HG02642 (cell line): ENCODE results near the gene CYTIP.
A peak's percentile ranks its signal among the peaks of the same experiment; 100 is the strongest.

Experiments used
- ATAC-seq: cut with Tn5 transposase; IDR thresholded peaks from one replicate; pipeline ENCODE4 v1.9.1; 2021; ENCODE audit warnings: mild to moderate bottlenecking; ENCODE audit not compliant: unreplicated experiment, poor library complexity

CYTIP gene

DNA sequence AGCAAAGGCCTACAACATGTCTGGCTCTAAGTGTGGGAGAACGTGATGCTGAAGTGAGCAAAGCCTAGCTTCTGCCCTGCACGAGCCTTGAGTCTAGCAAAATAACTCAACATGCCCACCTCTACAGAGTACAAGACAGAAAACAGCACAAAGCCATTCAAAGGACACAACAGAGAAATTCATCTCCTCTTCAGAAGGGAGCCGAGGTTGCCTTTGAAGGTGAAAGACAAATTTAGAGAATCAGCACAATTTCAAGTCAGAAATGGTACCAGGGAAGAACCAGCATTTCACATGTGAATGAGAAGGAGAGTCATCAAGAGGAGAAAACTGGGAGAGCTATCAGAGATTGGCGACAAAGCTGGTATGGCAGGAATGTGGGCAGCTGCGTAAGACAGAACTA is 21.7 kb upstream of the CYTIP start:
- ATAC-seq, result no peak

DNA sequence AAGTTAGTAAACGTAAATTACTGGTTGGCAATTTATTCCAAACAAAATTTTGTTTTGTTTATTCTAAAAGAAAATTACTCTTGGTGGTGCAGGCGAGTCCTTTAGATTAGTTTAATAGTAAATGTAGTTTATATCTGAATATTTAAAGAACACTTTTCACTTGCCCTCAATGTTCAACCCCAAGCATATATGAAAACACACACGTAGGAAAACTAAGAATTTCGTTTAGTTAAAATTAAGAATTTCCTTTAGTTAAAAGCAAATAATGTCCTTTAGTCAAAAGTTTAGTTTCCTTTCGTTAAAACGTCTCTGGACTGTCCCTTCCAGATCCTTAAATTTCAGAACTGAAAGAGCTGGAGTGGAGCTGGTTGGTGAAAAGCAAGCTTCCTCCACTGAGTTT is 19.1 kb upstream of the CYTIP start:
- no peak for ATAC-seq

DNA sequence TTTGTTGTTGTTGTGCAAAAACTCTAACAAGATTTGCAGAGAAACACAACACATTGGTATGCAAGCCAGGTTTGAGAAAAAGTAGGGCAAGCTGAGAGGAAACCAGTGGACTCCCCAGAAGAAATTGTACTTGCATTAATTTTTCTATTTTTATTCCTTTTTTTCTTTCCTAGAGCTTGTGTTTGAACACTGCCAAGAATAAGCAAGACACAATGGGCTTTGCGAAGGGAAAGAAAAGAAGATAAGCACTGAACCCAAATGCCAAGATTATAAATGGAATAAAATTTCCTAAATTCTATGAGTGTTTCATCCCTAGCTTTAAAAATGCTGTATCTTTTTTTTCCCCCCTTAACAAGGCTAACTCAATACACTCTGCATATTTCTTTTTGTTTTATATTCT is 17.0 kb upstream of the CYTIP start:
- ATAC-seq, result no peak

DNA sequence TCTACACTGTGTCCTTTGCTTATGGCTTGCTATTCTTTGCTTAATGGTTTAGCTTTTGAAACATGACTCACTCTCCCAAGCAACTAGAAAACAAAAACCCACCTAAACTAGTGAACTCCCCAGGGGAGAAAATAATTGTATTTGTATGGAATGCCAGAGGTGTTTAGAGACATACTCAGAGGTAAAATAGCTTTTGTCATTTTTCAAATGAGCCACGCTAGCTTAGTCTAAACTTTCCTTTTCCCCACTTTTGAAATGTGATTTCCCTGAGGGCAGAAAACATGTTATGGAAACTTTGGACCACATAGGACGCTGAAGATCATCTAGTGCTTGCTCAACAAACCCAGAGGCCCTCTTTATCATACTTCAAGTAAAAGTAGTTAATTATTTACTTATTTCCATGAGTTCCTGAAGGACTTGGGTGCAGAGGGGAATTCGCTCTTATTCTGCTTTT is 16.5 kb upstream of the CYTIP start:
- ATAC-seq, result no peak

DNA sequence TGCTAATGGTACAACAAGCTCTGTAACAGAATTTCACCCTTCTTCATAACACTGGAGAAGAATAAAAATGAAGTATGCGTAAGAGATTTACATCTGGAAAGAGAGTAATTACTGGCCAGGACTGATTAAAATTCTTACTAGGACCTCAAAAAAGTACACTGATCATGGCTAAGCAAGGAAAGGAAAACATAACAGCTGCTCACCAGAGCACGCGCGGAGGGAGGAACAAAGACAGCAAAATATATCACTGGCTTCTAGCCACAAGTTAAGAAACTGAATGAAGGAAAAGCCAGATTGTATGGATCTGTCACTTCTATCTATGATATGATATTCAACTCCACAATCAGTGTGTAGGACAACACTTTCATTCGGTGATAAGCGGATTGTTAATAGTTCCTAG is 15.6 kb upstream of the CYTIP start:
- ATAC-seq, result no peak

DNA sequence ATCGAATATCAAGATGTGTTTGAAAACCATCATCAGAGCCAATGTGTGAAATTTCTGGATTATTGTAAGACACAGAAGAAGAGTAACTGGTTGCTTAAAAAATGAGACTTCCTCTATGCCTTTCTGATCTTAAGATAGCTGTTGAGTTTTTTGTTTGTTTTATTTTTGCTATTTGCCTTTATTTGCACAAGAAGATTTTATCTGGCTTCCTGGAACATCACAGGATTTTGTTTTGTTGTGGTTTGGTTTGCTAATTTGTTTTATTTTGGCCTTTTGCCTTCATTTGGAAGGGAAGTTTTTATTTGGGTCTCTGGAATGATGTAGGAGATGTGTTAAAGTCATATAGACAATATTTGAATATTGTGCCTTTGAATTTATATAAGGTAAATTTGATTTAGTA is 3.9 kb upstream of the CYTIP start:
- no peak for ATAC-seq

DNA sequence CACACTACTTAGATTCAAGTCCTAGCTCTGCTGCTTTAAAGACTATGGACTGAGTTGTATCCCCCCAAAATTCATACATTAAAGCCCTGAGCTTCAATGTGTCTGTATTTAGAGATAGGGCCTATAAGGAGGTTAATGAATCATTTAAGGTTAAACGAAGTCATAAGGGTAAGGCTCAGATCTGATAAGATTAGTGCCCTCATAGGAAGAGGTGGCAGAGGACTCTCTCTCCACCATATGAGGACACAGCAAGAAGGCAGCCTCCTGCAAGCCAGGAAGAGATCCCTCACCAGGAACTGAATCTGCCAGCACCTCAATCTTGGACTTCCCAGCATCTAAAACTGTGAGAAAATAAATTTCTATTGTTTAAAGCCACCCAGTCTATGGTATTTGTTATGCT is 3.1 kb upstream of the CYTIP start:
- ATAC-seq, result no peak

DNA sequence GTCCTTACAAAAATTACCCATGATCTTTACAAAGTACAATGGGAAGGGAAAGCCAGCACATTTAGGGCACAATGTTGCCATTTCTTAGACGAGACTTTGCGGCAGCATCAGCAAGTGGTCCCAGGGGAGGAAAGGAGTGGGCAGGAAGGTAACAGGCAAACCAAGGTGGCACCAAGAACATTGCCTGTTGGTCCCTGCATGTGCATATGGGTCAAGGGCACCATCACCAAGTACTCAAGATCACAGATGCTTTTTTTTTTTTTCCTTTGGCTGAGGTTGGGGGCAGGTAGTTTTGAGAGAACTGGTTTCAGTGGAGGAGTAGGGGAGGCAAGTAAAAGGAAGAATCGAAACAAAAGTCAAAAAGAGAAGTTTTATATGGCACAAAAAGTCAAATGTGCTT is 752 bp upstream of the CYTIP start:
- peak; percentile 39 for ATAC-seq

DNA sequence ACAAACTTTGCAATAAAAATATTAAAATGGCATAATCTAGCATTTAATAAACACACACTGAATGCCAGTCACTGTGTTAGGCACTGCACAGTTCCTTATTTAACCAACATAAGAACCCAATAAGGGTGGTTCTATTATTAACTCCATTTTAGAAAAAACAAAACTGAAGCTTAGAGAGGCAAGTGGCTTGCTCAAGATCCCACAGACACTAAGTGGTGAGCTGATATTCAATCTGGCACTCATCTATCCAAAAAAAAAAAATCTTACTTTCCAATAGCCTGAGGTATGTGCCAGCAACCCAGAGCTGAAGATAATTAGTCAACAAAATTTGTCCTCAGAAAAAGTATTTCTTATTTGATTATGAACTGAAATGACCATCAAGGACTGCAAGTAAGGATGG is 799 bp downstream of the CYTIP start:
- no peak for ATAC-seq

DNA sequence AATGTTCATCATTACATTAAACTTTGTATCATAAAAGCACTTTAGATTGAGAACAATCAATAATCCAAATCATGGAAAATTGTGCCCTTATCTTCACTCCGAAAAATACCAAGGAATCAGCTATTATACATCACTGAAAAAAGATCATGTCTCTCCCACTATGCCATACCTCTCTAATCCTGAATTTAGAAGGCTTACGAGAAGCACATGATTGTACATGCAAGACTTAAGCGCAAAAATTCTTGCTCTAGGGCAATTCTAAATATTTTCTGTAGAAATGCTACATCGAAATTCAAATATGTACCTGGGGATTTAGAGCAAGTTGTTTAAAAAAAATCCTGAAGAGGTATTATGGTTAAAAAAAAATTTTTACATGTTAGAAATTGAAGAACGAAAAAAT is 1.3 kb downstream of the CYTIP start:
- ATAC-seq, result no peak

DNA sequence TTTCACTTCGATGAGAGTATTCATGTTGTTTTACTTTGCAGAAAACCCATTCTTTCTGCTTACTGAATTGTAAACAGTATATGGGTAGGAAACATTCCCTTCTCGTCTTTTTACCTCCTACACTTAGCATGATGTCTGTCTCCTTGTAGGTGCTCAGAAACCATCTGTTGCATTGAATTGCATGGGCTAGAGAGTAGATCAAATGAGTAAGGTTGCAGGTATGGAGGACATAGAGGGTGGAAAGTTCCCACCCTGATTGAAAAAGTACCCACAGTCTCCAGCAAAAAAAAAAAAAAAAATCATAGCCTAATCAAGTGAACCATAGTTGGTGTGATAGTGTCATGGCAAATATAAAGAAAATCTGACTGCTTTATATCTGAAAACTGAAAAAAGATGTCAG is 1.7 kb downstream of the CYTIP start:
- no peak for ATAC-seq

DNA sequence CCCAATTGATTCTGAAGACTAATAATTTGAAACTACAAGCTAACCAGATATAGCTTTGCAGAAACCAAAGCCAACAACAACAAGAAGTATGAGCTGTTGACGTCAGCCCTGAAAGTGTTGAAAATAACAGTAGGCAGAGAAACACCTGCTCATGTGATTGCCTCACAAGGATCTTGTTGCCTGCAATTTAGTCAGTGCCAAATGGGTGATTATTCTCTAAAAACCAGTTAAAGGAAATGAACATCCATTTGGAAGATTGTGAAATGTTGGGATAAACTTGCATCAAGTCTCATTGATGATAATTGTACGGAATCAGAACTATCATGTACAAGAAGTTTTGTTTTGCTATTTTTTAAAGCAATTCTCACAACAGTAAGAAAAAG is 2.8 kb downstream of the CYTIP start:
- peak; percentile 44 for ATAC-seq

DNA sequence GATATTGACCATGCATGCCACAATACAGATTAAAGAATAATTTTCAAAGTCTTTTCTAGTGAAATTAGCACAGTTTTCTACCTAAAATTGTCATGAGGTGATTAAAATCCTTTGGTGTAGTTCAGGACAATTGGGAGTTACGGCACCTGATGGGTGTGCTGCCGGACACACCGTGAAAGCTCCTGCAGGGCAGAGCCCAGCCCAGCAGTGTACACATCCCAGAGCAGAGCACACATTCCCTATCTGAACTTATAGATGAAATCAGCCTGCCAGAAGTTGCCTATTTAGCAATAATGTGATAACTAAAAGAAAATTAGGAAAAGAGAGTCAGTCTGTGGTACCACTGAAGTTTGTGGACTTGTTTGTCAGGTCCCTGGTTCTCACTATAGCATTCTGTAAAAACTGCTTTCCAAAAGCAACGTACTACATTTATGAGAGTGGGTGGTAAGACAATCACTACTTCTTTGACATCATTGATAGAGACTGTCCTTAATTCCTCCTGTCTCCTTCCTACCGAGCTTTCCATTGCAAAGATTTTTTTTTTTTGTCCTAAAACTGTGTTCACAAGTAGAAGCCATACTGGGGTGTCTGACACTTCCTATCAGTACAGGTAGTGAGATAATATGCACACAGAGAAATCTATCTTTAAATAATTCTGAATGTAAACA is 3.4 kb downstream of the CYTIP start:
- no peak for ATAC-seq

DNA sequence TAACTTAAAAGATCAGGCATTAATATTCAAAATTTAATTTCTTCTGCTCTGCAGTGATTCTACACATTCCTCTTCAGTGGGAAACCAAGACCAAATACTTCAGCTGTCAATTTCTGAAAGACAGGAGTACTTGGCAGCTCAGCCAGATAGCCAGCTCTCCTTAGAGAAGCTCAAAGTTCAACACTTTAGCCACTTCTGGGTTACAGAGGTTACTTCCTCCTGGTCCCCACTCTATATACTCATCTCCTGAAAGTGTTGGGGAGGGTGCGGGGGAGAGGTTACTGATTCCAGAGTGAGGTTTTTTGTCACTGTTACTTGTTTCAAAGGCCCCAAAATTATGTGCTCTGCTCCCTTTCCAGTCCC is 4.1 kb downstream of the CYTIP start:
- ATAC-seq, result peak; percentile 37

DNA sequence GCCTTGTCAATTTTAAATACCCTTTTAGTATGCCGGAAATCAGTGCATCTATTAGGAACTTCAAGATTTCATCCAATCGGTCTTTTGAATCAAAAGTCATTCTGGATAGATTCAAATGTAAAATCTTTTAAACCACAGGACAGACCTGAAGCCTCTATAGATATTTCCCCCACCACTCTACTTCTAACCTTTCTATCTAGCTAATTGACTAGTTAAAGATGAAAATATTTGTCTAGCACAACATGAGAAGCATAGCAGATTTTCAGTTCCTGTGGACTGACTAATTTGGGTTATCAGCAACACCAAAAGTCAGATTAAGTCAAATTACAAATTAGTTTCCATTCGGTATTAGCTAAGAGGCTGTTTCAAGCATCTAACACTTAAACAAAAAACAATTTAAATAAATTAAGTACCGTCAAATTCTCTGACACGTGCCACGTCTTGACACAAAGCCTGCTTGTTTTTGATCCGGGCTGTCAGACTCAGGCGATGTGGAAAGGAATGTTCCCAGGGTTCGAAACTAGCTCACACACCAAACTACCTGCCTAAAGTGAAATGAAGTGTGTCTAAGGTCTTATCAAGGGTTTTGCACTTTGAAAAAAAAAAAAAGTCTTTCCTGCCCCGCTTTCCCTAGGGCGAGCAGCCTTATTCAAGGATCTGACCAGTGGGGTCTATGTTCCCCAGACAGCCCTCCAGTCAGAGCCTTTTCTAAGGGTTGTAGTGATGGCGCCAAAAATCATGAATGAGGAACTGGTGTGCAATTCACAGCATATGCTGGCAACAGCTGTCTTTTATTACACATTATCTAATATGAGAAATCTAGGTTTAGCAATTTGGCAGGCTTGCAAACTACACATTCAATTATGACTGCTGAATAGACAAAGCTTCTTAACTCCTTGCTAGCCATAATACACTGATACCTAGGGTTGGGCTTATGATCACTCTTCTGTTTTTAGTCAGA is 4.7 kb downstream of the CYTIP start:
- peak; percentile 6 for ATAC-seq

DNA sequence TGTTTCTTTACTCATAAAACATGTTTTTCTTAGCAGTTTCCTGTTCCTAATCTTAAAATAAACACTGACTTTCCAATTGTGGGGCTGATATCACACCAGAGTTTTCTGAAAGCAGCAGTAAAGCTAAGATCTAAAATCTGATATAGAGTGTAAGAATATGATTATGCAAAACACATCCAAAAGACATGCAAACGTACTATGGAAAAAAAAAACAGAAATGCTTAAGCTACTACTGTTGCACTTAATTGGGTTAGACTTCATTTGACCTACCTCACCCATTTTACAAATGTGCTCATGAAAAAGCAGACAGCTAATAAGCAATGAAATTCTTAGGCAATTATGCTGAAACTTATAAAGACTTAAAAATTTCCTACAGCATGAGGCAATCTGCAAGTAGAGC is 10.5 kb downstream of the CYTIP start:
- ATAC-seq, result no peak

DNA sequence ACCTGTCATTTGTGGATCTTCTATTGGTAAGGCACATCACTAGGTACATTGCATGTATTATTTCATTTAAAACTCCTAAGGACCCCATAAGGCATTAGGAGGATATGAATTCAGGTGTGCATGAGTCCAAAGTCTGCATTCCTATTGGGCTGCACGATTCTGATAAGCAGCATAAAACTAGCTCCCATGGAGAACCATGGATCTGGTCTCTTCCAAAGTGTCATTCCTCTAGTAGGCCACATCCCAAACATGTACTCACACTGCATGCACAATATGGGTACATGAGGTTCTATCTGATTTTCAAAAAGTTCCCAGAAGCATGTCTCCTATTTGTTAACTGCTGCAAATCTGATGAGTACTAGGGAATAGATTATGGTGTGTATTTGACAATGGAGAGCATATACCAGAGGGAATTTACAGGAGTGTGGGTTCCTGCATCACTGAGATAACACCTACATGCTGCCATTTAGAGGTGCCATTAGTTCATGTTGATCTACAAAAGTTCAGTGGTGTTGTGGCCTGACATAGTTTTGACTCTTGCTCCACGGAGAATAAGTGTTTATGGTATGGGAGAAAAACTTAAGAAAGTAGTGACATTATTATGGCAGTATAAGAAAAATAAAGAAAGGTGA is 11.3 kb downstream of the CYTIP start:
- no peak for ATAC-seq

DNA sequence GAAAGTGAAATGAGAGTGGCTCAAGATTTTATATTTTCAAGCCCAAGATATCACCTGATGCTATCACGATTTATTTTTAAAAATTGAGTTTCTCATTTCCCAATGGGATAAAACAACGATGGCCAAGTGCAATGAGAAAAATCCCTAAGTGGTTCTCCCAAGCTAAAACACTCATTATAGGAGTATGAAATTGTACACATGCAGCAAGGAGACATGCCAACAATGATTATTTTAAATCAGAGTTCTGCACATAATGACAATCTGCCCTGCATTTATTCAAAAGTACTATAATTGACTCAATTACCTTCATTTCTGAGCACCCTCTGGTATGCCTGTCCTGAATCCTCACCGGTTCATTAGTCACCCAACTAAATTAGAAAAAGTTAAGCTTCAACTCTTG is 12.7 kb downstream of the CYTIP start:
- ATAC-seq, result no peak

DNA sequence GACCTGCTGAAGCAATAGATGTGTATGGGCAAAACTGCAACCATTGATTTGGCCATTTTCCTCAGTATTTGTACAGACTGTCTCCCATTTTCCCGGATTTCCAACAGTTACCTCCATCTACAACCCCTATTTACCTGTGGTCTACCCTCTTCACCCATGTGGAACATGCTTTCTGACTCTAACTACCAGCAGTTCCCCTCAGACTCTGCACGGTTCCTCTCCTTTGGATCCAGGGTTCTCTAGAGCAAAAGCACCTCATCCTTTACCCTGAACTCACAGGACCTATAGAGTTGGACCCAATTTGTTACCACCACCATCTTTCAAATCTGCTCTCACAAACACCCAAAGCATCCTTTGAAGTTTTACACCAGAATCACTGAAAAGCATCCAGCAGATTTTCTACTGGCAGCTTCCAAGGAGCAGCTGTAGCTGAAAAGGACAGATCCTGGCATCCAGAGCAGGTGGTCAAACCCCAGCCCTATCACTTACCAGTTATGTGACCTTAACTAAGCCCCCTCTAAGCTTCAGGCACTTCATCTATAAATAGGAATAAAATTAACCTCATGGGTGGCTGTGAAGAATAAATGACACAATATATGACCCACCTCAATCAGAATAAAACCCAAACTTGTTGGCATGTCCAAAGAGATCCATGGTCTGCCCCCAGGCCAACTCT is 15.3 kb downstream of the CYTIP start:
- no peak for ATAC-seq

DNA sequence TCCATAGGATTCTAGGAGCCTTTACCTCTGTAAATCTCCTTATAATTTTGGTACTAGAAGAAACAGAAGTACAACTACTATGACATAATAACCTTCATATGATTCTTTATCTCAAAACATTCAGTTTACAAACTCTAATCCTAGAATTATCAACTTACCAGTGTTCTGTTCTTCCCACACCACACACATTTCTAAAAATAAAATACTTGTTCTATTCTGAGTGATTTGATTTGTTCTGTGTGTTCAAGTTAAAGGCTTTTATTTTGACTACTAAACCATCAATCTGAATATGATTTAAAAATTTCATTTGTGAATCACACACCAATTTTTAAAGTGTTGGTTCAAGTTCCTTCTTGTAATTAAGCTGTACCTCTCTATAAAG is 16.0 kb downstream of the CYTIP start:
- ATAC-seq, result no peak
